GM06990 (cell line): Measurements from ENCODE around the gene RECK.
"Not testable (repeated sequence)": the region's sequence is repeated elsewhere in the genome, so short reads cannot be mapped to it uniquely, and the experiment has no call there.

Experiments
- DNase-seq: peaks from one replicate; pipeline ENCODE4 v3.0.0-alpha.2; 2011; ENCODE audit not compliant: insufficient read length; ENCODE audit errors: extremely low read depth
- H3K27me3 ChIP-seq: replicated peaks from 2 replicates; pipeline ENCODE4 v1.6.0; 2011; ENCODE audit warnings: low read length; ENCODE audit not compliant: control insufficient read depth, insufficient read depth
- H3K36me3 ChIP-seq: 2 replicates; pipeline ENCODE4 v1.5.1; 2011; ENCODE audit warnings: low read length; ENCODE audit not compliant: control insufficient read depth, insufficient read depth
- H3K4me3 ChIP-seq: replicated peaks from 2 replicates; pipeline ENCODE4 v1.5.1; 2011; ENCODE audit warnings: low read depth, mild to moderate bottlenecking, control low read depth, low read length
- CTCF ChIP-seq: IDR thresholded peaks from 2 replicates; pipeline ENCODE4 v1.5.1; 2011; ENCODE audit warnings: low read length, control low read depth, mild to moderate bottlenecking, inconsistent platforms; ENCODE audit not compliant: insufficient read depth, poor library complexity, severe bottlenecking

Gene RECK

DNA sequence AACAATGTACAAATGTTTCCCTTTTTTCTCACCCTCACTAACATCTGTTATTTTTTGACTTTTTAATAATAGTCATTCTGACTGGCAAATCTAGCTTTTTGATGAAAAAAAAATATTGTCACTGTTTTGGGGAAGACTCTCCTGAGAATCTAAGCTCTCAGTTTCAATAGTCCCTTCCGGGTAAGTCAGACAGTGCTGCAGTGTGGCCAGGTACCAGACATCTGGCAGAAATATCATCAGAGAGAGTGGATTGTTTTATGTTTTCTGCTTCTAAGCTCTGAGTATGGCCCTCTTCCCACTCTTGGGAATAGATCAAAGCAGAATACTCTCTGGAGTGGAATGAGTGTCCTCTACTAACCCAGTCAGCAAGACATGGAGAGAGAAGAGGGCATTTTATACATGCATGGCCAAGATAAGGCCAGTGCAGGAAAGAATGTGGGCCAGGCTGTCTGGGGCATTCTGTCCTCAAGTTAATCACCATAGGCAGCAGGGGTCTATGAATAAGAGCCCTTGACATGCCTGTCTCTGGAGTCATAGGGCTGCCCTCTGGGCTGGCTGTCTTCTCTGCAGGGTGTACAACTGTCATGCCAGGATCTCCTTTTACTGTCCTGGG is 40.2 kb upstream of the RECK start:
- DNase-seq, result no peak
- no peak for TF ChIP-seq CTCF
- Histone ChIP-seq H3K4me3 (no peak overlapping the region), H3K36me3 (no peaks in the 10 kb centered on the region), H3K27me3 (peaks cover 3% of the 10 kb centered on the region)

GRCh38 chr9:35997016-35997415 is 39.7 kb upstream of the RECK start:
- not testable (repeated sequence) for DNase-seq, H3K36me3 ChIP-seq, H3K27me3 ChIP-seq, H3K4me3 ChIP-seq

DNA sequence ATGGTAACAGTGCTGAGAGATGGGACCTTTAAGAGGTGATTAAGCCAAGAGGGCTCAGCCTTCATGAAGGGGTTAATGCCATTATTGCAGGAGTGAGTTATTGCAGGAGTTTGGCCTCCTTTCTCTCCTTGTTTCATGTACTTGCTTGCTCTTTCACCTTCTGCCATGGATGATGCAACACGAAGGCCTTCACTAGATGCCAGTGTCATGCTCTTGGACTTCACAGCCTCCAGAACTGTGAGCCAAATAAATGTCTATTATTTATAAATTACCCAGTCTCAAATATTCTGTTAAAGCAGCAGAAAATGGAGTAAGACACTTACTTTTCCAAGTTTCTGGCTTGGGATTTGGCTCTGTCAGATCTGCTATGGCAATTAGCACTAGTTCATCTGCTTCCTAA is 38.4 kb upstream of the RECK start:
- TF ChIP-seq CTCF, result no peak
- H3K4me3 ChIP-seq, result no peak overlapping the region
- H3K27me3 ChIP-seq, result peaks cover 4% of the 10 kb centered on the region
- no peaks in the 10 kb centered on the region for H3K36me3 ChIP-seq
- DNase-seq, result no peak

GRCh38 chr9:36005891-36006290 is 30.8 kb upstream of the RECK start:
- Histone ChIP-seq H3K4me3 (no peak overlapping the region), H3K36me3 (no peaks in the 10 kb centered on the region), H3K27me3 (peaks cover 2% of the 10 kb centered on the region)
- TF ChIP-seq CTCF, result no peak
- no peak for DNase-seq

DNA sequence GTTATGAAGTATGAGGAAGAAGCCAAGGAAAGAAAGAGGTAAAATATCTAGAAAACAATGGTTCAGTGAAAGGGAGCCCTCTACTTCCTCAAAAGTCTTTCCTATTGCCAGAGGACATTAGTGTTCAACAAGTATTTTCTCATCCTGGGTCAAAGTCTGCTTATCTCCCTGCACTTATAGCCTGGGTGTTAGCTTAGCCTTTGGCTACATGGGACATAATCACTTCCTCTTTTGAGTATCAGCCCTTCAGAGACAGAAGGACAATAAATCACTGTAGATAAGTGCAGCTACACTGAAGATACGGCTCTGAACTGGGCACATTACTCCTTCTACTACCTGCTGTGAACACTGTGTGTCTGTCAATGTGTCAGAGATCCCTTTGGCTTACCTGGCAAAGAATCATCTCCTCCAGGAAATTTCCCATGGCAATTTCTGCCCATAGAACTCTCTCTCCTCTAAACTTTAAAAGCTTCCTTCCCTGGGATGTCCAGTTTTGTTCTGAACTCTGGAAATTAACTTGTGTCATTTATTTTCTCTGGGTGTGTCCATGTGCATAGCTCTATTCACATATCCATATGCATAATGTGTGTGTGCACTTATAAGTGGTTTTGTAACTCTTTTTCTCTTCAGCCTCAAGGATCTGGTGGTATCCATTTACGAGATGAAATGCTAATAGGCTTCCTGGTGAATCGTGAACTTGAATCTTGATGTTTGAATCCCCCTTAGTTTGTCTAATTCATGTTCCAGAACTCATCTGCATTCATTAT is 30.0 kb upstream of the RECK start:
- Histone ChIP-seq H3K4me3 (no peak overlapping the region), H3K36me3 (no peaks in the 10 kb centered on the region), H3K27me3 (peaks cover 2% of the 10 kb centered on the region)
- TF ChIP-seq CTCF, result no peak
- DNase-seq, result no peak

DNA sequence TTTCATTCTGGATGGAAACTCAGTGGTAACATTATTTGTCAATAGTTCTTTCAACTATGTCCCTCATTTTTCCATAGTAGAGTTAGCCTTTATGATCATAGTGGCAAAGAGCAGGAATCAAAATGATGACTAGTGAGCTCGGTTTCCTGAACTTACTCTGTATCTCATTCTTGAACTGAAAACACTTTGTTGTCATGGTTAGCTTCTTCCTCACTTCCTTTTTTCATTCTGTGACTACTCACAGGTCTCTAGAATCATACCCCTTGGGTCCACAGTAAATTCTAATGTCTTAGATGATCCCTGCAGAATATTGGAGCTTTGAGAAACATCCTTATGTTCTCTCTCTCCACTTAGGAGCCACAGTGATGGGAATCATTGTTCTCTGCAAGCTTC is 29.4 kb upstream of the RECK start:
- no peaks in the 10 kb centered on the region; the same call in 1 of the 2 replicates for H3K27me3 ChIP-seq
- peak; percentile 20 for DNase-seq
- TF ChIP-seq CTCF, result no peak

More for the DNA sequence above, 29.4 kb upstream of the RECK start:
- no peak overlapping the region for H3K4me3 ChIP-seq
- H3K36me3 ChIP-seq, result no peaks in the 10 kb centered on the region
